GM18498 (cell line): ENCODE data around the gene KRT83.

Experiments used
- ATAC-seq: cut with Tn5 transposase; IDR thresholded peaks from one replicate; pipeline ENCODE4 v1.9.1; 2021; ENCODE audit warnings: mild to moderate bottlenecking, moderate library complexity; ENCODE audit not compliant: unreplicated experiment

The KRT83 gene

GRCh38 chr12:52268212-52268611 is 53.0 kb downstream of the KRT83 start:
- ATAC-seq, result no peak

- no peak for ATAC-seq
Measured at GRCh38 chr12:52267699-52268098, 53.5 kb downstream of the KRT83 start.

- ATAC-seq, result no peak
Measured at GRCh38 chr12:52267266-52267665, 53.9 kb downstream of the KRT83 start.

GRCh38 chr12:52266514-52266913 is 54.7 kb downstream of the KRT83 start:
- ATAC-seq, result no peak

GRCh38 chr12:52264435-52264825 is 56.8 kb downstream of the KRT83 start:
- no peak for ATAC-seq
